Osteocyte (in vitro differentiated cells): ENCODE data around the gene TMBIM4. TPM values are rescaled to one million over a fixed set of nuclear protein-coding genes. Genes with fewer than 3 reads are reported as not detected.

Experiments
- DNase-seq: peaks from one replicate; pipeline ENCODE4 v3.0.0; 2021; ENCODE audit warnings: mixed read lengths; ENCODE audit not compliant: unreplicated experiment; ENCODE audit errors: extremely low spot score
- H3K27ac Mint-ChIP-seq: one replicate; pipeline ENCODE4 v1.8.0; 2021; ENCODE audit warnings: mild to moderate bottlenecking, mixed read lengths; ENCODE audit not compliant: unreplicated experiment
- H3K27me3 Mint-ChIP-seq: one replicate; pipeline ENCODE4 v1.8.0; 2021; ENCODE audit warnings: mixed read lengths; ENCODE audit not compliant: unreplicated experiment
- H3K36me3 Mint-ChIP-seq: one replicate; pipeline ENCODE4 v1.8.0; 2021; ENCODE audit warnings: mixed read lengths; ENCODE audit not compliant: unreplicated experiment
- H3K4me1 Mint-ChIP-seq: one replicate; pipeline ENCODE4 v1.8.0; 2021; ENCODE audit warnings: mixed read lengths; ENCODE audit not compliant: unreplicated experiment
- H3K4me3 Mint-ChIP-seq: one replicate; pipeline ENCODE4 v1.8.0; 2021; ENCODE audit warnings: mild to moderate bottlenecking, moderate library complexity, mixed read lengths; ENCODE audit not compliant: unreplicated experiment
- H3K9me3 Mint-ChIP-seq: one replicate; pipeline ENCODE4 v1.8.0; 2021; ENCODE audit warnings: mixed read lengths; ENCODE audit not compliant: unreplicated experiment
- total RNA-seq: library from RNA; stranded (reverse); gene quantifications from 2 replicates; pipeline ENCODE4 v1.2.1, GENCODE V29; 2021
- TF ChIP-seq, protein P1 (sequence below): fragments of 200-600 bp; sonication (generic); IDR thresholded peaks from 2 replicates; pipeline ENCODE4 v1.5.0; 2021; ENCODE audit warnings: antibody characterized with exemption, mild to moderate bottlenecking, moderate library complexity

Gene TMBIM4
- total RNA-seq, 1 donor from 2014 or later: 51.2 TPM

DNA sequence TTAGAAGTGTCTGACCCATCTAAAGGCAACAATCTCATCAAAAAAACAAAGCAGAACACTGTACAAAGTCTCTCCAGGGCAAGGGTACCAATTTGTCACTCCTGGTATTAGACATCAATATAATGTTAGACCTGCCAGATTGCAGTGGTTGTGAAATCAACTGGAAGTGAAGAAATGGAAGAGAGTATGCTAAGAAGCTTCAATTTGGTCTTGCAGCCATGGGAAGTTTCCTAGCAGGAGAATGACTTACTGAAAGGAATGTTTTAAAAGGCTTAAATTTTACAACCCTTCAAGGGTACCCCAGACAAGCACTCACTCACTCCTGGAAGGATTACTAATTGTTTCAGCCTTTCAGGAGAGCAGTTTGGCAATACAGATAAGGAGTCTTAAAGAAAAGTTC lies 58.2 kb downstream of the TMBIM4 start:
- no peaks in the 10 kb centered on the region for H3K27me3 Mint-ChIP-seq
- H3K4me1 Mint-ChIP-seq: peaks cover 7% of the 10 kb centered on the region
- DNase-seq: no peak
- H3K27ac Mint-ChIP-seq: no peak overlapping the region
- TF ChIP-seq, protein P1, sequence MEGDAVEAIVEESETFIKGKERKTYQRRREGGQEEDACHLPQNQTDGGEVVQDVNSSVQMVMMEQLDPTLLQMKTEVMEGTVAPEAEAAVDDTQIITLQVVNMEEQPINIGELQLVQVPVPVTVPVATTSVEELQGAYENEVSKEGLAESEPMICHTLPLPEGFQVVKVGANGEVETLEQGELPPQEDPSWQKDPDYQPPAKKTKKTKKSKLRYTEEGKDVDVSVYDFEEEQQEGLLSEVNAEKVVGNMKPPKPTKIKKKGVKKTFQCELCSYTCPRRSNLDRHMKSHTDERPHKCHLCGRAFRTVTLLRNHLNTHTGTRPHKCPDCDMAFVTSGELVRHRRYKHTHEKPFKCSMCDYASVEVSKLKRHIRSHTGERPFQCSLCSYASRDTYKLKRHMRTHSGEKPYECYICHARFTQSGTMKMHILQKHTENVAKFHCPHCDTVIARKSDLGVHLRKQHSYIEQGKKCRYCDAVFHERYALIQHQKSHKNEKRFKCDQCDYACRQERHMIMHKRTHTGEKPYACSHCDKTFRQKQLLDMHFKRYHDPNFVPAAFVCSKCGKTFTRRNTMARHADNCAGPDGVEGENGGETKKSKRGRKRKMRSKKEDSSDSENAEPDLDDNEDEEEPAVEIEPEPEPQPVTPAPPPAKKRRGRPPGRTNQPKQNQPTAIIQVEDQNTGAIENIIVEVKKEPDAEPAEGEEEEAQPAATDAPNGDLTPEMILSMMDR: no peak
- no peaks in the 10 kb centered on the region for H3K36me3 Mint-ChIP-seq
- H3K4me3 Mint-ChIP-seq: no peak overlapping the region
- no peaks in the 10 kb centered on the region for H3K9me3 Mint-ChIP-seq

DNA sequence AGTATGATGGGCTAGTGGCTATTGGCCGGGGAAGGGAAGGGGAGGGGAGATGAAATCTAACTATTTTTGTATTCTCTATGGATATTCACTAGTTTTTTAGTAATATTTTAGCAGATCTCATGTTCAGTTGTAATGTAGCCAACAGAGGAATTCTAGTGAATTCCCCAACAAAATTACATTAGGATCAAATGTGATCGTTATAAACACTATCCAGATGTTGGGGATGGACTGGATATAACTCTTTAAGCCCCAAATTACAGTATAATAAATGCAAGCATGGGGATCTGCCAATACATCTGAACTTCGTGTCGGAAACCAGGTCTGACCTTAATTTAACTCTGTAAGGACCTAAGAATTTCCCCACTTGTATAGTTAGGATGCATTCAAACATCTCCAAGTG lies 60.7 kb downstream of the TMBIM4 start:
- no peak overlapping the region for H3K27ac Mint-ChIP-seq
- H3K4me3 Mint-ChIP-seq: no peak overlapping the region
- H3K9me3 Mint-ChIP-seq: no peaks in the 10 kb centered on the region
- peaks cover 7% of the 10 kb centered on the region for H3K4me1 Mint-ChIP-seq
- no peak for DNase-seq
- H3K36me3 Mint-ChIP-seq: no peaks in the 10 kb centered on the region
- TF ChIP-seq, protein P1: no peak
- no peaks in the 10 kb centered on the region for H3K27me3 Mint-ChIP-seq

- TF ChIP-seq, protein P1: no peak
- H3K27ac Mint-ChIP-seq: no peak overlapping the region
- H3K36me3 Mint-ChIP-seq: no peaks in the 10 kb centered on the region
- H3K4me1 Mint-ChIP-seq: peaks cover 7% of the 10 kb centered on the region
- no peaks in the 10 kb centered on the region for H3K9me3 Mint-ChIP-seq
- no peaks in the 10 kb centered on the region for H3K27me3 Mint-ChIP-seq
- no peak for DNase-seq
- no peak overlapping the region for H3K4me3 Mint-ChIP-seq
Observed at GRCh38 chr12:66108386-66108785, 61.4 kb downstream of the TMBIM4 start.

DNA sequence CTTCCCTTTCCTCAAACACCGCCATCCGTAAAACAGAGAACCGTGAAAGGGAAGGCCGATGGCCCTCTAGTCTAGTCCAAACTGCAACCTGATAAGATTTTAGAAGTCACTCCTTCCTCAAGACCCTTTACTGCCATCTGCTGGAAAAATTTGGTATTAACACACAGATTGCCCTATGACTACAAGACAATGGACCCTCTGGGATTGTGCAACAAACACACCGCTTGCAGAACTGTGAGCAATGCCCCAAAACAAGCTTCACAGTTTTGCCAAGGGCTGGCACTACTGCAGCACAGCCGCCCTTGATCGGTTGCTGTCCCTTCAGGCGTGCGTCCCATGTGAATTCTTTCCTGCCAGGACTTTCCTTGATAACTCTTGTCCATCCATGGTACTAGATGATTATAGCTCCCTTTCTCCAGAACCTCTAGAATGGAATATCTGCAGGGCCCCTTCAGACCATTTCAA lies 62.3 kb downstream of the TMBIM4 start:
- no peaks in the 10 kb centered on the region for H3K36me3 Mint-ChIP-seq
- no peak overlapping the region for H3K27ac Mint-ChIP-seq
- no peaks in the 10 kb centered on the region for H3K27me3 Mint-ChIP-seq
- no peaks in the 10 kb centered on the region for H3K9me3 Mint-ChIP-seq
- TF ChIP-seq, protein P1: peak; percentile 81
- peak; percentile 85 for DNase-seq
- no peak overlapping the region for H3K4me3 Mint-ChIP-seq
- peaks cover 7% of the 10 kb centered on the region for H3K4me1 Mint-ChIP-seq

DNA sequence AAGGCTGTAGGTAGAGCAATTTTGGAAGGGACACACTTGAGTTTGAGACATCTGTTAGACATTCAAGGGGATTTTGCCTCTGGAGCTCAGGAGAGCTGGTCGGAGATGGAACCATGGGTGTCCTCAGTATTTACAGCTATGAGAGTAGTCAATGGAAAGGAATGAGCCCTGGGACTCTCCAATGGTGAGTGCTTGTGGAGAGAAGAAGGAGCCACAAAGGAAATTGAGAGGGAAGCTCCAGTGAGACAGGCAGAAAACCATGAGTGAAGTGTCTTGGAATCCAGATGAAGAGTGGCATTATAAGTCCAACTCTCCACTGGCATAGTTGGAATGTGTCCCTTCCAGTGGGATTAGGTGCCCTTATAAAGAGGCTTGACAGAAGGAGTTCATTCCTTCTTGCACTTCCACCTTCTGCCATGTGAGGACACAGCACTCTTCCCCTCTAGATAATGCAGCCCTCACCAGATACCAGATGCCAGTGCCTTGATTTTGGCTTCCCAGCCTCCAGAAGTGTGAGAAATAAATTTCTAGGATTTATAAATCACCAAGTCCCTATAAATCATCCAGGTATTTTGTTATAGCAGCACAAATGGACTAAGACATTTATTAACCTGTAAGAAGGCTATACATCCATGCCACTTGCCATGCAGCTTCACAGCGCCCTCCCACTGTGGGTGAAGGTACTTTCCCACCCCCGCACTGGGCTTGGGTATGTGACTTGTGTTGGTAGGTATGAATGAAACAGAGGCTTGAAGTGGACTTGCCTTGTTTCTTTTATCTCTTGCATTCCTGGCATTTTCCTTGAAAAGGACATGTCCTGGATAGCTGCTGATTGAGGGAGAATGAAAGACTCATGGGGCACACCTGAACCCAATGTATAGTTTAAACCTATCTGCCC lies 66.5 kb downstream of the TMBIM4 start:
- Mint-ChIP-seq H3K4me1 (peaks cover 7% of the 10 kb centered on the region), H3K36me3 (peaks cover 2% of the 10 kb centered on the region), H3K27me3 (no peaks in the 10 kb centered on the region), H3K4me3 (no peak overlapping the region), H3K27ac (no peak overlapping the region), H3K9me3 (peaks cover 5% of the 10 kb centered on the region)
- TF ChIP-seq, protein P1: no peak
- no peak for DNase-seq
